DND-41 (cell line): ENCODE data around the gene DCLRE1B.

Experiments used
- ATAC-seq: fragments of 200-7000 bp; cut with Tn5 transposase; 3 replicates; pipeline ENCODE4 v1.9.1; 2021; ENCODE audit warnings: low read depth; ENCODE audit not compliant: insufficient read depth
- DNase-seq: peaks from one replicate; pipeline ENCODE4 v3.0.0-alpha.2; 2020
- H2AFZ ChIP-seq: 2 replicates; pipeline ENCODE4 v1.6.0; 2012; ENCODE audit warnings: low read depth, low read length
- H3K27ac ChIP-seq: 2 replicates; pipeline ENCODE4 v1.5.1; 2012; ENCODE audit warnings: low read length, inconsistent platforms
- H3K27me3 ChIP-seq: fragments of 200-600 bp; sonication (generic); 2 replicates; pipeline ENCODE4 v1.6.0; 2012; ENCODE audit warnings: low read length, mild to moderate bottlenecking, inconsistent platforms; ENCODE audit not compliant: insufficient read depth, poor library complexity
- H3K36me3 ChIP-seq: 2 replicates; pipeline ENCODE4 v1.5.1; 2012; ENCODE audit warnings: low read length, inconsistent platforms; ENCODE audit not compliant: insufficient read depth
- H3K4me1 ChIP-seq: 2 replicates; pipeline ENCODE4 v1.5.1; 2012; ENCODE audit warnings: mild to moderate bottlenecking, low read length; ENCODE audit not compliant: insufficient read depth
- H3K4me2 ChIP-seq: 2 replicates; pipeline ENCODE4 v1.6.0; 2012; ENCODE audit warnings: mild to moderate bottlenecking, moderate library complexity, low read length, inconsistent platforms; ENCODE audit not compliant: insufficient read depth
- H3K4me3 ChIP-seq, 2 experiments: fragments of 200-600 bp in 1 of 2; shearing (Covaris generic) in 1 of 2; 2 replicates each; pipeline ENCODE4 v1.5.1; 2012 to 2016; ENCODE audit warnings: inconsistent platforms in 2 of 2, low read length in 2 of 2, mild to moderate bottlenecking in 2 of 2, low read depth in 1 of 2, moderate library complexity in 1 of 2
- H3K79me2 ChIP-seq: 2 replicates; pipeline ENCODE4 v1.6.0; 2012; ENCODE audit warnings: low read length, inconsistent platforms; ENCODE audit not compliant: insufficient read depth
- H3K9ac ChIP-seq: 2 replicates; pipeline ENCODE4 v1.6.0; 2012; ENCODE audit warnings: low read depth, mild to moderate bottlenecking, inconsistent platforms, low read length, moderate library complexity
- H3K9me3 ChIP-seq: 2 replicates; pipeline ENCODE4 v1.5.1; 2012; ENCODE audit warnings: low read length, moderate library complexity, mild to moderate bottlenecking, inconsistent platforms; ENCODE audit not compliant: insufficient read depth, severe bottlenecking
- H4K20me1 ChIP-seq: 2 replicates; pipeline ENCODE4 v1.6.0; 2012; ENCODE audit warnings: low read length; ENCODE audit not compliant: insufficient read depth
- EZH2 ChIP-seq: IDR thresholded peaks from 3 replicates; pipeline ENCODE4 v1.6.1; 2012; ENCODE audit warnings: borderline replicate concordance, low read depth, mild to moderate bottlenecking, moderate library complexity, low read length, inconsistent platforms; ENCODE audit not compliant: severe bottlenecking
- TF ChIP-seq, protein P1 (sequence below): IDR thresholded peaks from 2 replicates; pipeline ENCODE4 v1.5.1; 2012; ENCODE audit warnings: borderline replicate concordance, low read length, moderate library complexity, mild to moderate bottlenecking; ENCODE audit not compliant: poor library complexity, severe bottlenecking; ENCODE audit errors: extremely low read depth

DCLRE1B gene

GRCh38 chr1:113918243-113918642 lies 13.1 kb downstream of the DCLRE1B start:
- H3K4me3 ChIP-seq: no peak overlapping the region
- peaks cover 8% of the 10 kb centered on the region; the same call in 1 of the 2 replicates for H4K20me1 ChIP-seq
- H3K9me3 ChIP-seq: no peaks in the 10 kb centered on the region
- TF ChIP-seq EZH2: no peak
- TF ChIP-seq, protein P1, sequence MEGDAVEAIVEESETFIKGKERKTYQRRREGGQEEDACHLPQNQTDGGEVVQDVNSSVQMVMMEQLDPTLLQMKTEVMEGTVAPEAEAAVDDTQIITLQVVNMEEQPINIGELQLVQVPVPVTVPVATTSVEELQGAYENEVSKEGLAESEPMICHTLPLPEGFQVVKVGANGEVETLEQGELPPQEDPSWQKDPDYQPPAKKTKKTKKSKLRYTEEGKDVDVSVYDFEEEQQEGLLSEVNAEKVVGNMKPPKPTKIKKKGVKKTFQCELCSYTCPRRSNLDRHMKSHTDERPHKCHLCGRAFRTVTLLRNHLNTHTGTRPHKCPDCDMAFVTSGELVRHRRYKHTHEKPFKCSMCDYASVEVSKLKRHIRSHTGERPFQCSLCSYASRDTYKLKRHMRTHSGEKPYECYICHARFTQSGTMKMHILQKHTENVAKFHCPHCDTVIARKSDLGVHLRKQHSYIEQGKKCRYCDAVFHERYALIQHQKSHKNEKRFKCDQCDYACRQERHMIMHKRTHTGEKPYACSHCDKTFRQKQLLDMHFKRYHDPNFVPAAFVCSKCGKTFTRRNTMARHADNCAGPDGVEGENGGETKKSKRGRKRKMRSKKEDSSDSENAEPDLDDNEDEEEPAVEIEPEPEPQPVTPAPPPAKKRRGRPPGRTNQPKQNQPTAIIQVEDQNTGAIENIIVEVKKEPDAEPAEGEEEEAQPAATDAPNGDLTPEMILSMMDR: no peak
- H3K9ac ChIP-seq: no peak overlapping the region
- H3K36me3 ChIP-seq: peaks cover 12% of the 10 kb centered on the region; the same call in 1 of the 2 replicates
- H3K4me1 ChIP-seq: no peaks in the 10 kb centered on the region
- DNase-seq (no peak), ATAC-seq (no peak)
- H3K27me3 ChIP-seq: no peaks in the 10 kb centered on the region
- no peak overlapping the region for H3K27ac ChIP-seq
- H2AFZ ChIP-seq: no peak overlapping the region
- no peak overlapping the region for H3K4me2 ChIP-seq
- no peaks in the 10 kb centered on the region for H3K79me2 ChIP-seq

DNA sequence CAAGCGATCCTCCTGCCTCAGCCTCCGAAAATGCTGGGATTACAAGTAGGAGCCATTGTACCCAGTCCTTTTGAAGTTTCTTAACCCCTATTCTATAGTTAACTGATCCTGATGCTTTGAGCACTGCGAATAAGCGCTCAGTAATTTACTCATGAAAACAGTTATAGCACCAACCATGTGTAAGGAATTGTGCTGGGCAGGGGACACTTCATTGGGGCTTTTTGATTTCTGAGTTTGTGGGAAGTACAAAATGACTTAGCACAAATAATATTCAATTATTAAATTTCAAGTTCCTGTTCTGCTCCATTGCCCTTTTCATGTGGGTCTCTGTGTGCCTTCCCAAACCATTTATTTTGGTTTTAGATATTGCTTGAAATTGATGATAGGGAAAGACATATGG lies 17.8 kb downstream of the DCLRE1B start:
- Histone ChIP-seq H4K20me1 (no peaks in the 10 kb centered on the region), H3K9me3 (no peaks in the 10 kb centered on the region), H3K79me2 (no peaks in the 10 kb centered on the region), H3K4me1 (peaks cover 3% of the 10 kb centered on the region), H3K4me3 (no peak overlapping the region), H3K36me3 (no peaks in the 10 kb centered on the region), H2AFZ (no peak overlapping the region), H3K9ac (no peak overlapping the region), H3K27ac (no peak overlapping the region), H3K27me3 (no peaks in the 10 kb centered on the region), H3K4me2 (no peak overlapping the region)
- no peak for TF ChIP-seq EZH2
- TF ChIP-seq, protein P1: no peak
- DNase-seq (no peak), ATAC-seq (no peak)

- Histone ChIP-seq H2AFZ (no peak overlapping the region), H3K4me3 (no peak overlapping the region), H3K4me2 (no peak overlapping the region), H3K27me3 (no peaks in the 10 kb centered on the region), H4K20me1 (no peaks in the 10 kb centered on the region), H3K9me3 (no peaks in the 10 kb centered on the region), H3K79me2 (peaks cover 10% of the 10 kb centered on the region), H3K4me1 (peaks cover 12% of the 10 kb centered on the region), H3K36me3 (no peaks in the 10 kb centered on the region), H3K9ac (no peak overlapping the region), H3K27ac (no peak overlapping the region)
- TF ChIP-seq EZH2: no peak
- TF ChIP-seq, protein P1: no peak
- ATAC-seq: no peak
- DNase-seq: no peak
Observed at GRCh38 chr1:113924473-113924872, 19.3 kb downstream of the DCLRE1B start.
